Pancreas (tissue), 10 donors: ENCODE data around the gene FGF5. TPM values are rescaled to one million over a fixed set of nuclear protein-coding genes. Genes with fewer than 3 reads are reported as not detected.

ENCODE experiments used
- ATAC-seq, 4 donors: fragments of 200-7000 bp; cut with Tn5 transposase; one replicate each; pipeline versions ENCODE4 v1.8.0 to v1.9.1; 2020; ENCODE audit warnings: mild to moderate bottlenecking in 4 of 4, moderate library complexity in 4 of 4
- DNase-seq, 6 donors: peaks; one replicate each; pipeline ENCODE4 v3.0.0-alpha.2; 2020
- FAIRE-seq: peaks from 2 replicates; lab custom pipeline; 2012; peaks lifted over from hg19 to GRCh38; lab: Jason Lieb, UNC
- H3K27ac ChIP-seq, 4 donors: fragments of 200-600 bp; sonication (generic); 1 replicate in 3 of 4; 2 replicates in 1 of 4; pipeline versions ENCODE4 v1.5.0 to v1.8.0; 2020
- H3K27me3 ChIP-seq, 4 donors: fragments of 200-600 bp; one replicate each; pipeline ENCODE4 v1.8.0; 2021
- H3K36me3 ChIP-seq, 3 donors: fragments of 200-600 bp; sonication (generic) in 1 of 3; one replicate each; pipeline versions ENCODE4 v1.5.0 to v1.8.0; 2020 to 2021
- H3K4me1 ChIP-seq, 3 donors: fragments of 200-600 bp; one replicate each; pipeline ENCODE4 v1.8.0; 2021
- H3K4me3 ChIP-seq, 4 donors: fragments of 200-600 bp; sonication (generic) in 2 of 4; one replicate each; pipeline versions ENCODE4 v1.5.0 to v1.8.0; 2020 to 2021
- H3K9me3 ChIP-seq, 4 donors: fragments of 200-600 bp; one replicate each; pipeline ENCODE4 v1.8.0; 2021
- WGBS, 2 donors: extraction: QIAGEN DNeasy Blood & Tissue Kit; methylation state at CpG; one replicate each; pipeline ENCODE4 v1.1.7; 2013; 5-methylcytosine and 5-hydroxymethylcytosine counted together
- intact Hi-C, 3 donors: fragments of 100-400 bp; cut with DNase I; formaldehyde crosslinking; loops; one replicate each; pipeline versions ENCODE4 v1.11.1 to v1.14.2; 2022
- polyA plus RNA-seq, 2 donors: library from polyadenylated mRNA; stranded (reverse); fragments of 200-250 nt; gene quantifications; one replicate each; pipeline ENCODE4 v1.2.3, GENCODE V29; 2013
- total RNA-seq, 6 donors: library from RNA; stranded (reverse); fragmentation: NEBNext Ultra II Directional in 4 of 6; extraction: Animal tissue kit (Norgen Biotek cat#: 25700) in 4 of 6; gene quantifications; one replicate each; pipeline versions ENCODE4 v1.2.1 to v1.2.4, GENCODE V29; 2021 to 2023
- TF ChIP-seq, protein P1 (sequence below), 4 donors: fragments of 200-600 bp; sonication (generic) in 3 of 4; IDR thresholded peaks; one replicate each; pipeline versions ENCODE4 v1.5.0 to v1.8.0; 2021; ENCODE audit warnings: antibody characterized with exemption in 4 of 4
- donor health status: healthy with polysubstance abuse.
- donor health status: DM: no; HTN: no; CAD: no; lungs with moderate emphysema.
- donor health status: DM: no; HTN: no; CAD: no.
- donor health status: control.
- donor health status: control.
- donor health status: Bipolar disorder and iron deficiency.
- donor health status: DM: yes; HTN: yes; CAD: no.
- donor health status: DM: no; HTN: no; CAD: no.
- donor health status: DM: no; HTN: no; CAD: no.
- donor health status: DM: yes; HTN: yes; CAD: no.

FGF5 gene
- total and polyA plus RNA-seq, 8 donors: not detected

- DNase-seq (no peak), ATAC-seq (no peak), FAIRE-seq (no peak)
- no peaks in the 10 kb centered on the region for H3K9me3 ChIP-seq
- no peaks in the 10 kb centered on the region for H3K4me1 ChIP-seq
- no peak overlapping the region for H3K4me3 ChIP-seq
- TF ChIP-seq, protein P1, sequence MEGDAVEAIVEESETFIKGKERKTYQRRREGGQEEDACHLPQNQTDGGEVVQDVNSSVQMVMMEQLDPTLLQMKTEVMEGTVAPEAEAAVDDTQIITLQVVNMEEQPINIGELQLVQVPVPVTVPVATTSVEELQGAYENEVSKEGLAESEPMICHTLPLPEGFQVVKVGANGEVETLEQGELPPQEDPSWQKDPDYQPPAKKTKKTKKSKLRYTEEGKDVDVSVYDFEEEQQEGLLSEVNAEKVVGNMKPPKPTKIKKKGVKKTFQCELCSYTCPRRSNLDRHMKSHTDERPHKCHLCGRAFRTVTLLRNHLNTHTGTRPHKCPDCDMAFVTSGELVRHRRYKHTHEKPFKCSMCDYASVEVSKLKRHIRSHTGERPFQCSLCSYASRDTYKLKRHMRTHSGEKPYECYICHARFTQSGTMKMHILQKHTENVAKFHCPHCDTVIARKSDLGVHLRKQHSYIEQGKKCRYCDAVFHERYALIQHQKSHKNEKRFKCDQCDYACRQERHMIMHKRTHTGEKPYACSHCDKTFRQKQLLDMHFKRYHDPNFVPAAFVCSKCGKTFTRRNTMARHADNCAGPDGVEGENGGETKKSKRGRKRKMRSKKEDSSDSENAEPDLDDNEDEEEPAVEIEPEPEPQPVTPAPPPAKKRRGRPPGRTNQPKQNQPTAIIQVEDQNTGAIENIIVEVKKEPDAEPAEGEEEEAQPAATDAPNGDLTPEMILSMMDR (IDR thresholded peaks at IDR 0.05): no peak
- H3K27ac ChIP-seq: no peak overlapping the region
- intact Hi-C loops: no loop called here
- no peaks in the 10 kb centered on the region for H3K36me3 ChIP-seq
- H3K27me3 ChIP-seq: peaks cover 0 to 6% (median 2%) of the 10 kb centered on the region in 4 donors
Measured at GRCh38 chr4:80252427-80252826, 14.0 kb upstream of the FGF5 start.

DNA sequence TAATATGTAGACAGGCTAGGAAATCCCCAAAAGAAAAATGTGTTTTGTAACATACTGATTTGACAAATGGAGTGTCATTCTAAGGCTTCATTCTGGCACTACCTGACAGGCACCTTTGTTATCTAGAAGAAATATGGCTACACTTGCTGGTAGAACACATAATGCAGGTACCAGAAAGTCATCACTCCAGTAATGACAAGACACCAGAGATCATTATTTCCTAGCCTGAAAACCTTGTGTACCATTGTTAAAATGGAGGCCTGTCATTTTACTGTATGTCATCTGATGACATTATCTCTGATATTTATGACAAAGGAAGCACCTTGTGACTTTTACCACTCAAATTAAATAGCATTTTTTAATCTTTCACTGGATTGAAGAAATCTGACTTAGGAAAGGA, 13.5 kb upstream of the FGF5 start:
- H3K27me3 ChIP-seq: peaks cover 0 to 6% (median 2%) of the 10 kb centered on the region in 4 donors
- FAIRE-seq: no peak

GRCh38 chr4:80253510-80253909, 13.0 kb upstream of the FGF5 start:
- H3K4me1 ChIP-seq: no peaks in the 10 kb centered on the region
- FAIRE-seq (no peak), DNase-seq (no peak), ATAC-seq (no peak)
- H3K4me3 ChIP-seq: no peak overlapping the region
- H3K36me3 ChIP-seq: no peaks in the 10 kb centered on the region
- peaks cover 0 to 6% (median 2%) of the 10 kb centered on the region in 4 donors for H3K27me3 ChIP-seq
- intact Hi-C loops: no loop called here
- H3K27ac ChIP-seq: no peak overlapping the region
- 58 to 60% methylated on average over 4 of the region's 4 CpGs for WGBS, 2 donors
- no peaks in the 10 kb centered on the region for H3K9me3 ChIP-seq
- TF ChIP-seq, protein P1 (IDR thresholded peaks at IDR 0.05): no peak

More for the DNA sequence above, 13.5 kb upstream of the FGF5 start:
- no peaks in the 10 kb centered on the region for H3K4me1 ChIP-seq
- no peaks in the 10 kb centered on the region for H3K9me3 ChIP-seq
- ATAC-seq: no peak
- intact Hi-C loops: no loop called here
- no peaks in the 10 kb centered on the region for H3K36me3 ChIP-seq
- no peak overlapping the region for H3K4me3 ChIP-seq
- H3K27ac ChIP-seq: no peak overlapping the region
- DNase-seq: no peak
- TF ChIP-seq, protein P1 (IDR thresholded peaks at IDR 0.05): no peak

GRCh38 chr4:80254114-80254513, 12.3 kb upstream of the FGF5 start:
- no peak for FAIRE-seq
- no peak for ATAC-seq
- intact Hi-C loops: no loop called here

More at GRCh38 chr4:80254114-80254513, 12.3 kb upstream of the FGF5 start:
- DNase-seq: no peak
- 90 to 92% methylated on average over 2 of the region's 2 CpGs for WGBS, 2 donors
- no peaks in the 10 kb centered on the region for H3K9me3 ChIP-seq
- no peak overlapping the region for H3K4me3 ChIP-seq
- no peaks in the 10 kb centered on the region for H3K36me3 ChIP-seq
- H3K27me3 ChIP-seq: peaks cover 0 to 6% (median 2%) of the 10 kb centered on the region in 4 donors
- H3K4me1 ChIP-seq: no peaks in the 10 kb centered on the region
- TF ChIP-seq, protein P1 (IDR thresholded peaks at IDR 0.05): no peak
- H3K27ac ChIP-seq: no peak overlapping the region
